Fibroblast of skin of left quadriceps (primary cell): ENCODE data around the gene RHBDF1.

Source experiments
- DNase-seq, 2 experiments: peaks; one replicate each; pipeline ENCODE4 v3.0.0-alpha.2; 2013; ENCODE audit warnings: low read depth in 2 of 2

Gene RHBDF1

DNA sequence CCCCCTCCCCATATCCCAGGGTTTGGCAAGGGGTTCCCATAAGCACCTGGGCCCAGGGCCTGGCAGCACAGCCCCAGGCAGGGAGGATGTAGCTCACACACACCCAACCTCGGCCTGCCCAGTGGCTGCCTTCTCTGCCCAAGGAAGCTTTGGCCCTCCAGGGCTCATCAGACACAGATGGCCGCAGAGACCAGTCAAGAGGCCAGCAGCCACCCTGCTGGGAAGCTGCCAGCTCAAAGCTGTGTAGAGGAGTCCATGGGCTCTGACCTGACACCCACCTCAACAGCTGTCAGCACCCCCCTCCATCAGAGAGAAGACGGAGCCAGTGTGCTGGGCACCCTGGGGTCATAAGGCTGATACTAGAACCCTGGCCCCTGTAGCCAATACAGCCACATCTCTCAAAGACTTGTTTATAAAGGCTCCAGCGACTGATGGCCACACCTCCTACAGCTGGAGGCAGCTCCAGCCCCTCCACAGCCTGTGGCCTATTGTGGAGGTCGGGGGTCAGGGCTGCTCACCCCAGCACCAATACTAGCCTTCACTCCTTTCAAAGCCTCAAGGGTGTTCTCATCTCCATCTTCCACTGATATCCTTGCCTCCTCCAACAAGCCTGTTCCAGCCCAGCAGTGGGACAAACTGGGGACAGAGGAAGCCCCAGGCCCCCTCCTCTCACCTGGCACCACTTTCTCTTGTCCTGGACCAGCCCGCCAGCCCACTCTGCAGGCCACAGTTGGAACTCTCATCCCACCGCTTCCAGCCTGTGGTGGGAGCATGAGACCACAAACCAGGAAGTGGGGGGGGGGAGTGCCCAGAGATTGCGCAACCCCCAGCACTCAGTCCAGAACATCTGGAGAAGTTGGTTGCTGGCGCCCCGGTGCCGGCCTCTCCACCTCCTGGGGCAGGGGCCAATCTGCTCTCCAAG is 3.4 kb upstream of the RHBDF1 start:
- peak; percentile 78 to 80 for DNase-seq

DNA sequence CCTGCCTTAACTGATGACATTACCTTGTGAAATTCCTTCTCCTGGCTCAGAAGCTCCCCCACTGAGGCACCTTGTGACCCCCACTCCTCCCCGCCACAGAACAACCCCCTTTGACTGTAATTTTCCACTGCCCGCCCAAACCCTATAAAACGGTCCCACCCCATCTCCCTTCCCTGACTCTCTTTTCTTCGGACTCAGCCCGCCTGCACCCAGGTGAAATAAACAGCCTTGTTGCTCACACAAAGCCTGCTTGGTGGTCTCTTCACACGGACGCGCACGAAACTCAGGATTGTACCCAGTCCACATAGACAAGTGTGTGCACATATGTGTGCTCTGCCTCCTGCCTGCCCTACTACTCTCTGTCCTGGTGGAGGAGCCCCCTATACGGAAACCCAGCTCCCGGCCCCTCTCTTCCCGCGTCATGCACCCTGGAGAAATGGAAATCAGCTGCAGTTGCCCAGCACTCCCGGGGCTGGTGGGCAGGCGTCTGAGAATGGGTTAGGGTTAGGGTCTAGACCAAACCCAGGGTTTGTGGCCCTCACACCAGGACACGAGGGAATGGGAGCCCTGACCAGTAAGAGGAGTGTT is 2.4 kb upstream of the RHBDF1 start:
- DNase-seq = no peak

GRCh38 chr16:74051-74746 is 1.8 kb upstream of the RHBDF1 start:
- DNase-seq = no peak

GRCh38 chr16:71540-72401 is 660 bp downstream of the RHBDF1 start:
- no peak for DNase-seq

GRCh38 chr16:71210-71539 is 1.3 kb downstream of the RHBDF1 start:
- DNase-seq = no peak

- DNase-seq = no peak
Observed at GRCh38 chr16:69181-69580, 3.2 kb downstream of the RHBDF1 start.

GRCh38 chr16:67884-68789 is 4.3 kb downstream of the RHBDF1 start:
- DNase-seq = no peak

- no peak for DNase-seq
Observed at GRCh38 chr16:67183-67791, 5.1 kb downstream of the RHBDF1 start.

- no peak for DNase-seq
Observed at GRCh38 chr16:66309-67182, 5.9 kb downstream of the RHBDF1 start.

- DNase-seq = no peak
Observed at GRCh38 chr16:65745-66144, 6.7 kb downstream of the RHBDF1 start.

- DNase-seq = no peak
Observed at GRCh38 chr16:64914-65255, 7.5 kb downstream of the RHBDF1 start.

GRCh38 chr16:63998-64913 is 8.2 kb downstream of the RHBDF1 start:
- no peak for DNase-seq

- no peak for DNase-seq
Observed at GRCh38 chr16:63466-63865, 9.0 kb downstream of the RHBDF1 start.

DNA sequence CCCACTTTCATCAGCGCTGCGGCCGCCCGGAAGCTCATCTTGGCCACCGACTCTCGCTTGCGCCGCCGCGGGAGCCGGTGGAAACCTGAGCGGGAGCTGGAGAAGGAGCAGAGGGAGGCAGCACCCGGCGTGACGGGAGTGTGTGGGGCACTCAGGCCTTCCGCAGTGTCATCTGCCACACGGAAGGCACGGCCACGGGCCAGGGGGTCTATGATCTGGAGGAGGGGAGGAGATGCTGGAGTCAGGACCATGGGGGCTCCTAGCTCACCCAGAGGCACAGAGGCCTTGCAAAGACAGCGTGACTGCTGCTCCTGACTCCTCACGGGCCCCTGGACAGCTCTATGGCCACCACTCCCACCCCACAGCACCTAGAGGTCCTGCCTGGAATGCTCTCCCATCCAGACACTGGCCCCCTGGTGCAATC is 9.5 kb downstream of the RHBDF1 start:
- DNase-seq = no peak

GRCh38 chr16:62283-62967 is 10.0 kb downstream of the RHBDF1 start:
- no peak for DNase-seq

DNA sequence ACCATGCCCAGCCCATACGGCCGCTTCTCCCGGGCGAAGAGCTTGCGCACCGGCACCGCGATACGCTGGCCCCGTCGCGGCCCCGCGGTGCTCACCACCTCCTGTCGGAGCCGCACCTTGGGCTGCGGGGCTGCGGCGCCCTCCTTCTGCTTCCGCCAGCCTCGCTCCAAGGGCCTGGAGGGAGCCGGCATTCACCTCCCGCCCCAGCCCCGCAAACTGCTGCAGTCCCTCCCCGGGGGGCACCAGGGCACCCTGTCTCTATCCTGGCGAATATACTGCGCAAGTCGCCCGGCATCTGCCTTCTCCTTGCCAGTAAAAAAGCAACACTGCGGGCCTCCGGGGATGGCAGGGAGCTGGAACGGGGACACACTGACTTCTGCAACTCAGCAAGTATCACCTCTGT is 10.6 kb downstream of the RHBDF1 start:
- no peak for DNase-seq

DNA sequence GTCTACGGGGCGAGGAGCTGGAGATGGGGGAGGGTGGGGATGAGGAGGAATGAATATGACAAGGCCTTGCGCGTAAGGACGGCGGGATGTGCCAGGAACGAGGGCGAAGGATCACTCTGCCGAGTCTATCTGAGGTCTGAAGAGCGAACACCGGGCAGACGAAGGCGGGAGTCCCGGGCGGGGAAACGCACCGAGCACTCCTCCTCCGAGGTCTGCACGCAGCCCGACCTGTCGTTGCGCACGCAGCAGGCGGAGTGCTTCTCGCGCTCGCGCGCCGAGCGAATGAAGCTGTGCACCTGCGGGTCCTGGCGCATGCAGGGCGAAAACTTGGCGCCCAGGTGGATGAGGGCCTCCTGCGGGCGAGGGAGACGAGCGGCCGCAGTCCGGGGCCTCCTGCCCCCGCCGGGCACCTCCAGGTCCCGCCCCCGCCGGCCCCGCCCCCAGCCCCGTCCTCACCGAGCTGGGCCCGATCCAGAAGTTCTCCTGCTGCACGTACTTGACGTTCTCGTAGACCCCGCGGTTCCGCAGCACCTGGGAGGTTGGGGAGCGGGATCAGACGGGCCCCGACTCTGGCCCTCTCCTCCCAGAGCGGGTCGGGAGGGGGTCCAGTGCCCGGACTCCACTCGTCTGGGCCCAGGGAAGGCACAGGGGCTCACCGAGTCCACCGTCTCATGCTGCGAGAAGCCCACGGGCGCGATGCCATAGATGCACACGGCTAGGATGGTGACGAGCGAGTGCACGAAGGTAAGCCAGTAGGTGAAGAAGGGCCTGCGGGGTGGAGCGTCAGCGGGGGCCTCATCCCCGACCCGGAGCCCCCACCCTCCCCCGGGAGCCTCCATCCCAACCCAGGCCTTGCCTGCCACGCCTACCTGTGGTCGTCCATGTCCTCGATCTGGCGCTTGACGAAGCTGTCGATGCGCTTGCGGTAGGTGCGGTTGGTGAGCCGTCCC is 11.2 kb downstream of the RHBDF1 start:
- no peak for DNase-seq
